Measurements from ENCODE around the gene INTS3.

INTS3 gene

DNA sequence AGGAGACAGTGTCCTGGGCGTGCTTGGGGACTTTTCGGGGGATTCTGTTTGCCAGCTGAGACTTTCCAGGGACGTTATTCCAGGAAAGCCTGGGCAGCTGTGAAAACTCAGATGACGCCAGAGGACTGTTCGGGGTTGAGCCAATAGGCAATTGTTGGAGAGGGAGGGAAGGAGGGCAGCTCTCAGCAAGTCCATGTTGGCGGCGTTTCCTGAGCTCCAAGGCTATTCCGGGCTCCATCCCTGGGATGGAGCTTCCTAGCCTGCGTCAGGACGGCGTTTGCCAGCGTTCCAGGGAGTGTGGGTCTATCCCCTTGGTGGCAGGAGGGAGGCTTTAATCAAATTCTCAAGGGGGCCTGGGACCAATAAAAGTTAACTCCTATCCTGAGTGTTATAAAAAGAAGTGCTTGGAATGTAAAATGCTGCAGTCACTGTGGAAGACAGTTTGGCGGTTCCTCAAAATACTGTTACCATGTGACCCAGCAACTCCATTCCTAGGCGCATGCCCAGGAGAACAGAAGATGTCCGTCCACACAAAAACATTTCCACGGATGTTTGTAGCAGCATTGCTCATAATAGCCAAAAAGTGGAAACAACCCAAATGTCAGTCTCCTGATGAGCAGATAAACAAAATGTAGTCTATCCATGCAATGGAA, 62.6 kb downstream of the INTS3 start:
- Mint-ChIP-seq H3K27ac (peak overlapping the region; percentile 66), H3K27me3 (peaks cover 12% of the 10 kb centered on the region), H3K9me3 (no peaks in the 10 kb centered on the region), H3K4me3 (peak overlapping the region; percentile 11), H3K4me1 (ENCODE audit: low read depth) (peaks cover 29% of the 10 kb centered on the region), H3K36me3 (ENCODE audit: low read depth) (no peaks in the 10 kb centered on the region)
- DNase-seq: no peak

DNA sequence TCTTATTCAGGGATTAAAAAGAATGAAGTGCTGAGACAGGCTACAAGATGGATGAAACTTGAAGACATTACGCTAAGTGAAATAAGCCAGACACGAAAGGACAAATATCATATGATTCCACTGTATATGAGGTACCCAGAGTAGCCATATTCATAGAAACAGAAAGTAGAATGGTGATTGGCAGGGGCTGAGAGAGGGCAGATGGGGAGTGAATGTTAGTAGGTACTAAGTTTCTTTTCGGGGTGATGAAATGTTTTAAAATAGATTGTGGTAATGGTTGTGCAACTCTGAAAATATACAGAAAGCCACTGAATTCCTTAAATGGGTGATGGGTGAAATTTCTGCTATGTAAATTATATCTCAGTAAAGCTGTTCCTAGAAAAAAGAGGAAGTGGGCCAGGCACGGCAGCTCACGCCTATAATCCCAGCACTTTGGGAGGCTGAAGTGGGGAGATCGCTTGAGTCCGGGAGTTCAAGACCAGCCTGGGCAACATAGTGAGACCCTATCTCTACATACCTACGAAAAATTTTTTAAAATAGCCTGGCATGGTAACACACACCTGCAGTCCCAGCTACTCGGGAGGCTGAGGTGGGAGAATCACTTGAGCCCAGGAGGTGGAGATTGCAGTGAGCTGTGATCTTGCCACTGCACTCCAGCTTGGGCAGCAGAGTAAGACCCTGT, 63.3 kb downstream of the INTS3 start:
- Mint-ChIP-seq H3K4me3 (peak overlapping the region; percentile 11), H3K9me3 (no peaks in the 10 kb centered on the region), H3K27me3 (peaks cover 12% of the 10 kb centered on the region), H3K4me1 (ENCODE audit: low read depth) (peaks cover 29% of the 10 kb centered on the region), H3K36me3 (ENCODE audit: low read depth) (no peaks in the 10 kb centered on the region), H3K27ac (peak overlapping the region; percentile 66)
- DNase-seq: no peak

DNA sequence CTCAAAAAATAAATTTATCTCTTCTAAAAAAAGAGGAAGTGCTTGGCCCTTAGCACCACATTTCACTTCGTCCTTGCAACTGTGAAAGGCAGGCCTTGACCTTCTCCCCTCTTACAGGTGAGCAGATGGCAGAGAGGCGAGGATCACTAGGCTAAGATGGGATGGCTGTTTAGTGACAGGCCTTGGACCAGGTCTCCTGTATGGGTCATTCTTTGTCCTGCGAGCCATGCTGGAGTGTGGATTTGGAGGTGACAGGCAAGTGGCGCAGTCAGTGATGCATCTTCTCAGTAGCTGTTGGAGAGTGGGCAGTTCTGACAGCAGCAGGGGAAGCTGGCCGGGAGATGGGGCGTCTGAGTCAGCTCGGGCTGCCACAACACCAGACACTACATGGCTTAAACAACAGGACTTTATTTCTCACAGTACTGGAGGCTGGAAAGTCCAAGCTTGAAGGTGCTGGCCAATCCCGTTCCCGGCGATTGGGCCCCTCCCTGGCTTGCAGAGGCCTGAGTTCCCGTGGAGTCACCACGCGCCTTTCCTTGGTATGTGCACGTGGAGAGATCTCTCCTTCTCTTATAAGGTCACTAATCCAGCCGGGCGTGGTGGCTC, 63.9 kb downstream of the INTS3 start:
- Mint-ChIP-seq H3K36me3 (ENCODE audit: low read depth) (no peaks in the 10 kb centered on the region), H3K9me3 (no peaks in the 10 kb centered on the region), H3K27ac (peak overlapping the region; percentile 66), H3K27me3 (peaks cover 12% of the 10 kb centered on the region), H3K4me3 (no peak overlapping the region), H3K4me1 (ENCODE audit: low read depth) (peaks cover 29% of the 10 kb centered on the region)
- no peak for DNase-seq

DNA sequence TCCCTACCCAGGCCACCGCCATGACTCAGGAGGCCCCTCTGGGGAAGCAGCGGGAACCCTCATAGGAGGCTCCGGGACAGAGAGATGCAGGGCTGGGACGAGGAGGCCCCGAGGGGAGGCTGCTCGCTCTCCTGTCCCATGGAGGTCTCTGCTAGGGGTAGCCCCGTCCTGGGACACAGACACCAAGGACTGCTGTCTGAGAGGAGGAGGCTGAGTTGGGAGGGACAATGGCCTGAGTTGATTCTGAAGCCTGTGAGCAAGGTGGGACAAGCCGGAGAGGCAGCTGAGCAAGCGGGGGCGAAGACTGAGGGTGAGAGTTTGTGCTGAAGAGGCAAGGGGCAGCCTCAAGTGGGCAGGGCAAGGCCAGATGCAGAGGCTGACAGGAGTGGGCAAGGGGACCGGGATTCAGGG, 64.8 kb downstream of the INTS3 start:
- no peaks in the 10 kb centered on the region for H3K36me3 Mint-ChIP-seq (ENCODE audit: low read depth)
- no peak for DNase-seq
- no peak overlapping the region for H3K4me3 Mint-ChIP-seq
- peaks cover 34% of the 10 kb centered on the region for H3K4me1 Mint-ChIP-seq (ENCODE audit: low read depth)
- H3K27me3 Mint-ChIP-seq: peaks cover 12% of the 10 kb centered on the region
- H3K9me3 Mint-ChIP-seq: no peaks in the 10 kb centered on the region
- H3K27ac Mint-ChIP-seq: no peak overlapping the region

DNA sequence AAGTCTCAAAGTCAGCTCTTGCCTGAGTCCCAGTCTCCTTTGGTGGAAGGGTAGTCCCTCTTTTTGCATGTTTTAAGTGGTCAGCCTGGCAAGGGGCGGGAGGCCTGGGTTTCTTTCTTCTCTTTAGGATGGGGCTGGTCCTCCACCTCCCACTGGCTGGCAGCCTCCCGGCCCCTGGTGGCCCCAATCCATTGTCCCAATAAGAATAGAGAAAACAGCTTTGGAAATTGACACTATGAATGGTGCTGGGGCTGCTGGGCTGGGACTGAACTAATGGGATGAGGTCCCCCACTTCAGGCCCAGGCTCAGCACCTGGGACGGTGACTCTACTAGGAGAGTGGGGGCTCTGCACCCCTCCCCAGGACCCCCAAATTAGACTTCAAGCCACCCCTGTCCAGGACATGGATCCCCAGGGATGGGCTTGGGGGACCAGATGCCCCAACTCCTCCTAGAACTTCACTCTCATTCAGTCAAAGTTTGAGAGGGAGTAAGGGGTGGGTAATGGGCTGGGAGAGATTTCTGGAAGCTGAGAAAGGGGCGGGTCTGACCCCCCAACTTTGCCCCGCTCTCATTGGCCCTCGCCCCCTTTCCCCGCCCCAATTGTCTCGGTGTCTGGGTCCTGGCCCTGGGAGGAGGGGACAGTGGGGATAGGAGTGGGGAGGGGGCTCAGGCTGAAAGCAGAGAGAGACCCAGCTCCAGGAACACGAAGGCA, 65.6 kb downstream of the INTS3 start:
- DNase-seq: no peak
- Mint-ChIP-seq H3K9me3 (no peaks in the 10 kb centered on the region), H3K27me3 (peaks cover 9% of the 10 kb centered on the region), H3K4me3 (no peak overlapping the region), H3K27ac (no peak overlapping the region), H3K4me1 (ENCODE audit: low read depth) (peaks cover 36% of the 10 kb centered on the region), H3K36me3 (ENCODE audit: low read depth) (no peaks in the 10 kb centered on the region)

DNA sequence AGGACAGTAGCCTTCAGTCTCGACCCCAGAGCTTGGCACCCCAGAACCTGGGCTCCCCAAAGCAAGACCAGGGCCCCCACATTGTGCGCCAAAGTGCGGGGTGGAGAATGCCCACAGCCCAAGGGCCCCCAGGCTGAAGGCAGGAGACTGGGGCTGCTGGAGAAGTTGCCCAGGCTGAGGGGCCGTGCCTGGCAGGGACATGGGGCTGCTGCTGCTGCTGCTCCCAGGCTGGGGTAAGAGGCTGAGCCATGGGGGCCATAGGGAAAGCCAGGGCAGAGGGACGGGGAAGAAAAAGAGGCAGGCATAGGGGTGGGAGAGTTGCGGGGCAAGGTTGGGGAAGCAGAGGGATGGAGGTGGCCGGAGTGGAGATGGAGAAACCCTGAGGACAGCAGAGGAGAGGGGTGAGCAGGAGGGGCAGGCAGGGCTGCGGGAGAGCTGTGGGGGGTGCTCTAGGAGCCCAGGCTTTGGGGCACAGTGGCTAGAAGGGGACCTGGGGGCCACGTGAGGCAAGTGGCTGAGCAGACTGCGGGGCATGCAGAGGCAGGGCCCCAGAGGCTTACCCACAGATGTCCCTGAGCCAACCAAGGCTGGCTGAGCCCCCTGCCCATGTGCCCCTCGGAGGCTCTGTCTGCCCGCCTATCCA, 66.2 kb downstream of the INTS3 start:
- no peak overlapping the region for H3K4me3 Mint-ChIP-seq
- peaks cover 6% of the 10 kb centered on the region for H3K27me3 Mint-ChIP-seq
- peaks cover 33% of the 10 kb centered on the region for H3K4me1 Mint-ChIP-seq (ENCODE audit: low read depth)
- H3K36me3 Mint-ChIP-seq (ENCODE audit: low read depth): no peaks in the 10 kb centered on the region
- H3K27ac Mint-ChIP-seq: no peak overlapping the region
- no peak for DNase-seq
- no peaks in the 10 kb centered on the region for H3K9me3 Mint-ChIP-seq

DNA sequence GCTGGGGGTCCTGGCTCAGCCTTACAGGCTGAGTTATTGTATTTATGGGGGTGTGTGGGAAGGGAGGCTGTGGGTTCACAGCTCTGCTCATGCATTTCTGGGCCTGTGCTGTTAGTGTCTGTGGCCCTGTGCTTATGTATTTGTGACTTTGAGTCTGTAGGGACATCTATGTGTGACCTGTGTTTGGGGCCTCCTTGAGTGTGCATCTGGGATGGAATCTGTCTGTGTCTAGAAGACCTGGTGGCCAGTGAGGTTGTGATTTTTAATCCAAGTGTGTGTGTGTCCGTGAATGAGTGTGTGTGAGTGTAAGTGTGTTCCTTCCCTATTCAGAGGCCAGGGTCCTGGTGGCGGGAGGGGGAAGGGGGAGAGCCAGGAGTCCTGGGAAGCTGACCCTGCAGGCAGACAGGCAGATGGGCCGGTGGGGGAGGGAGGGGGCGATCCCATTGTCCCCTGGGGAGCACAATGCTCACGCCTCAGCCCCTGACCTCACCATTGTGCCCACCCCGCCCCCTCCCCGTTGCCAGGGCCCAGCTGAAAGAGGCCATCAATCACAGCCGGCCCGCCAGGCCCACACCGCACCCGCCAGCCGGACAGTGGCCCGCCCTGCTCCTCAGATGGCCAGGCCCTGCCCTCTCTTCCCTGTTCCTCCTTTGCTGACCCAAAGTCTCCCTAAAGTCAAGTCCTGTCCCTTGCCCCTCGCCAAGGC, 66.9 kb downstream of the INTS3 start:
- H3K4me1 Mint-ChIP-seq (ENCODE audit: low read depth): peaks cover 29% of the 10 kb centered on the region
- H3K27me3 Mint-ChIP-seq: peaks cover 3% of the 10 kb centered on the region
- H3K27ac Mint-ChIP-seq: no peak overlapping the region
- no peak overlapping the region for H3K4me3 Mint-ChIP-seq
- no peaks in the 10 kb centered on the region for H3K9me3 Mint-ChIP-seq
- DNase-seq: no peak
- H3K36me3 Mint-ChIP-seq (ENCODE audit: low read depth): no peaks in the 10 kb centered on the region

DNA sequence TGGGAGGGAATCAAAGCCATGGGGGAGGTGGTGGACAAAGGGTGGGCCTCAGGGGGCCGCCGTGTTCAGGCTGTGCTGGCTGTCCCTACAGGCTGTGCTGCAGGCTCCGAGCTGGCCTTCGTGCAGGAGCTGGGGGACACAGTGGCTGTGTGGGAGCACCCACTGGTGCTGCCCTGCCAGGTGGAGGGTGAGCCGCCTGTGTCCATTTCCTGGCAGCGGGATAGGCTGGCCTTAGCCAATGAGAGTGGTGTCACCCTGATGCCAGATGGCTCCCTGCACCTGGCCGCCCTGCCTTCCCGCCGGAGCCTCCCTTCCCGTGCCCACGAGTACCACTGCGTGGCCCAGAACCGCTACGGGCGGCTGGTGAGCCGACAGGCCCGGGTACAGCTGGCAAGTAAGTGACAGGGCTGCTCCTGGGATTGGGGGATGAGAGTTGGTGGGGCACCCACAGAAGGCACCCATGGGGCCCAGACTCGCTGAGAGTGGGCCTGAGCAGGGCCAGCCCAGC, 67.5 kb downstream of the INTS3 start:
- Mint-ChIP-seq H3K9me3 (no peaks in the 10 kb centered on the region), H3K27ac (no peak overlapping the region), H3K36me3 (ENCODE audit: low read depth) (no peaks in the 10 kb centered on the region), H3K4me1 (ENCODE audit: low read depth) (peaks cover 23% of the 10 kb centered on the region), H3K27me3 (no peaks in the 10 kb centered on the region), H3K4me3 (no peak overlapping the region)
- DNase-seq: no peak

DNA sequence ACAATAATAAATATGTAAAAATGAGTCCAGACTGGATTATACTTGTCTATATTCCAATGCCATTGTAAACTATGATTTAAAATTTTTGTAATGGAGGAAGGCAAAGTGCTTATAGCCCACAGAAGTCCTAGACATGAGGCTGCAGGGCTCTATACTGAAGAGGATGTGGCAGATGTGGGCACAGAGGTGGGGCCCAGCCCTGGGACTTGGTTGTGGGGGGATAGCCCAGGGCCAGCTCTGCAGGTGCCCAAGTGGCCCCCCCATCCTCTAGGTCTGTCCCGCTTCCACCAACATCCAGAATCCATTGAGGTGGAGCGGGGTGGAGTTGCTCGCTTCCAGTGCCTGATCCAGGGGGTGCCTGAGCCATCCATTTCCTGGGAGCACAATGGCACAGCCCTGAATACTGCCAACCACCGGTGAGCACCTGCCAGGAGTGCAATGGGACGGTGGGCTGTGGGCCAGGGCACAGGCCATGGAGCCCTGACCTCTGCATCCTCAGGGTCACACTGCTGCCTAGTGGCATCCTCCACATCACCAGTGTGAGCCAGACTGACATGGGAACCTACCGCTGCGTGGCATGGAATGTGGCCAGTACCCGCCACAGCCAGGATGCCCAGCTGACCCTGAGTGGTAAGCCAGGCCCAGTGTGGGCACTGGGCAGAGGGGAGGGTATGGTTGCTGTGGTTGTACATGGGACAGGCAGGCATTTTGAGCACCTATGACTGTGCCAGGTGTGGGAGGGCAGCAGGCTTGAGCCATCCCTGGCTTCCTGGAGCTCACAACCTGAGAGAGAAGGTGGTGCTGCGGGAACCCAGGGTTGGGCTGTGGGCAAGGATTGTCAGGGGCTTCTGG, 68.3 kb downstream of the INTS3 start:
- Mint-ChIP-seq H3K27me3 (no peaks in the 10 kb centered on the region), H3K27ac (no peak overlapping the region), H3K4me3 (no peak overlapping the region), H3K36me3 (ENCODE audit: low read depth) (no peaks in the 10 kb centered on the region), H3K9me3 (no peaks in the 10 kb centered on the region), H3K4me1 (ENCODE audit: low read depth) (peaks cover 15% of the 10 kb centered on the region)
- no peak for DNase-seq

DNA sequence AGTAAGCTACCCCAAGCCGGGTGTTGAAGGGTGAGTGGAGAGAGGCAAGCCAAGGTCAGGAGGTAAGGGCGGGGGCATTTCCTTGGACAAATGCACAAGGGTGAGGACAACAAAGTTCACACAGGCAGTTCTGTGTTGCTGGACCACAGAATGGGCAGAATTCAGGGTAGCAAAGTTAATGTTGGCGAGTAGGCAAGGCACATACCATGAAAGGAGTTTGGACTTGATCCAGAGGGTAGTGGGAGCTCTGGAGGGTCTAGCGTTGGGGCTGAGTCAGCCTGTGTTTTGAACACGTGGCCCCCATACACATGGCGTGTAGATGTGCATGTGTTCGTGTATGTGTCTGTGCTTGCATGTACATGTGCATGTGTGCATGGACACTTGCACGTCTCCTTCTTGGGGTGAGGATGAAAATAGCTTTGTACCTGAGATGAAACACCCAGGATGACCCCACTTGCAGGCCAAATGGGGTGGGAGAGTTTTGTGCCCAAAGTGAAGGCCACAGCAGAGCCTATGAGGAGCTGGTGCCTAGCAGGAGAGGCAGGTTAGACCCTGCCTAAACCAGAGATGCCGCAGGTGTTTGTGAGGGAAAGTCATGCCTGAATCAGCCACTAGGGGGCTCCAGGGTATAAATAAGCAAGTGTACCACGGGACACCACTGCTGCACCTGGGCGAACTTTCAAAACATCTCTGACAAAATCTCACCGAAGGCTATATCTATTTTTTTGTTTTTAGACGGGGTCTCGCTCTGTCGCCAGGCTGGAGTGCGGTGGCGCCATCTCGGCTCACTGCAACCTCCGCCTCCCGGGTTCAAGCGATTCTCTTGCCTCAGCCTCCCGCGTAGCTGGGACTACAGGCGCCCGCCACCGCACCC, 69.2 kb downstream of the INTS3 start:
- Mint-ChIP-seq H3K27me3 (no peaks in the 10 kb centered on the region), H3K4me1 (ENCODE audit: low read depth) (peaks cover 7% of the 10 kb centered on the region), H3K36me3 (ENCODE audit: low read depth) (peaks cover 2% of the 10 kb centered on the region), H3K9me3 (no peaks in the 10 kb centered on the region), H3K27ac (no peak overlapping the region), H3K4me3 (no peak overlapping the region)
- DNase-seq: peak; percentile 83

DNA sequence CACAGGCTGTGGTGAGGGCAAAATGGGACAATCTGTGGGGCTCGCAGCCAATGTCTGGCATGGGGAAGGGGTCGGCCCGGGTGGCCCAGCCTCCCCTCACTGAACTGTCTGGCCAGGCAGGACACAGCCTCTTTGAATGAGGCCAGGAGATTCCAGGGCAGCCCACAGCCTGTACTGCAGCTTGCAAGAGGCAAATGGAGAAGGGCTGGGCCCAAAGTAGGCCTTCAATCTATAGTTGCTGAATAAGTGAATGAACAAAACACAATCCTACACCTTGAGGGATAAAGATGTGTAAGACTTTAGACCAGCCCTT, 70.6 kb downstream of the INTS3 start:
- H3K27me3 Mint-ChIP-seq: no peaks in the 10 kb centered on the region
- H3K27ac Mint-ChIP-seq: peak overlapping the region; percentile 37
- no peak overlapping the region for H3K4me3 Mint-ChIP-seq
- no peaks in the 10 kb centered on the region for H3K9me3 Mint-ChIP-seq
- peaks cover 8% of the 10 kb centered on the region for H3K4me1 Mint-ChIP-seq (ENCODE audit: low read depth)
- H3K36me3 Mint-ChIP-seq (ENCODE audit: low read depth): peaks cover 11% of the 10 kb centered on the region
- DNase-seq: no peak

DNA sequence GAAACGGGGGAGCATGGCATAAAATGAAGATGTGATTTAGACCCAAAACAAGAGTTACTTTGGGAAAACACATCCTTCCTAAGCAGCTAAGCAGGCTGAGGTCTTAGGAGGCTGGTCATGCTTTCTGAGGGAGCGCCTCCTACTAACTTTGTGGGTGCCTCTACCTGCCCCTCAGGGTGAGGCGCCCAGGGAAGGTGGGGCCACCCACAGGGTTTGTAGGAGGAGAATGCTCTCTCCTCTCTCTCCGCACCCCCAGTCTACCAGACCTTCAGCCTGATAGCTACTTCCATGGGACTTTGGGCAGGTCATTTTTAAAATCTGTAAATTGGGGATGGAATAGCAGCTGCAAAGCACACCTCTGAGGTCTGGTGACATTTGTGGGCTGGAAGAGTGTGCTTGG, 71.2 kb downstream of the INTS3 start:
- Mint-ChIP-seq H3K36me3 (ENCODE audit: low read depth) (peaks cover 16% of the 10 kb centered on the region), H3K27me3 (no peaks in the 10 kb centered on the region), H3K4me3 (no peak overlapping the region), H3K4me1 (ENCODE audit: low read depth) (peaks cover 13% of the 10 kb centered on the region), H3K9me3 (no peaks in the 10 kb centered on the region), H3K27ac (no peak overlapping the region)
- no peak for DNase-seq
